GM10248 (cell line): ENCODE data around the gene RBBP4.
A peak's percentile ranks its signal among the peaks of the same experiment; 100 is the strongest.
"Not testable (repeated sequence)": the region's sequence is repeated elsewhere in the genome, so short reads cannot be mapped to it uniquely, and the experiment has no call there.

Experiments used
- CTCF ChIA-PET: fragments of 300-600 bp; sonication (Branson Sonifier 250); formaldehyde crosslinking; extraction: SDS; loops from one replicate; lab custom pipeline; 2021; ENCODE audit warnings: antibody characterized with exemption; lab: Yijun Ruan, JAX
- POLR2A ChIA-PET: fragments of 350-650 bp; sonication (Branson Sonifier 250); formaldehyde crosslinking; extraction: SDS; loops from one replicate; lab custom pipeline; 2020; ENCODE audit warnings: antibody characterized with exemption; lab: Yijun Ruan, JAX
- DNase-seq: peaks from one replicate; pipeline ENCODE4 v3.0.0; 2012; ENCODE audit errors: extremely low spot score
- CTCF ChIP-seq: IDR thresholded peaks from 2 replicates; pipeline ENCODE4 v1.5.1; 2012; ENCODE audit warnings: mild to moderate bottlenecking, low read depth; ENCODE audit errors: extremely low read depth, missing control alignments, control extremely low read depth

The RBBP4 gene

GRCh38 chr1:32709476-32709875 is 58.5 kb downstream of the RBBP4 start:
- no peak for DNase-seq
- ChIA-PET POLR2A (no interaction called here), CTCF (interaction anchor here (1.0 to 1.9 kb wide), 6 partner anchors 11 to 188 kb away, joined by 3 to 6 read pairs (median 4); no protein-coding TSS in a partner anchor)
- TF ChIP-seq CTCF: no peak

GRCh38 chr1:32711221-32711620 is 60.2 kb downstream of the RBBP4 start:
- POLR2A ChIA-PET, DNase-seq: not testable (repeated sequence)
- CTCF ChIA-PET: interaction anchor here (1.0 to 5.3 kb wide), 24 partner anchors 8 to 377 kb away, joined by 3 to 104 read pairs (median 8); partner anchors contain the start of genes RBBP4 and SYNC

- TF ChIP-seq CTCF: no peak
- ChIA-PET CTCF (interaction anchor here (0.6 to 5.3 kb wide), 34 partner anchors 9 to 311 kb away, joined by 3 to 104 read pairs (median 7); partner anchors contain the start of genes SYNC and YARS1), POLR2A (interaction anchor here (1.1 kb wide), 1 partner anchor 59 kb away, joined by 3 read pairs; no protein-coding TSS in a partner anchor)
- no peak for DNase-seq
These were observed 62.1 kb downstream of the RBBP4 start for GRCh38 chr1:32713081-32713480.

GRCh38 chr1:32714277-32714676 is 63.3 kb downstream of the RBBP4 start:
- POLR2A ChIA-PET: no interaction called here
- CTCF ChIA-PET: interaction anchor here (1.1 to 5.3 kb wide), 4 partner anchors 14 to 194 kb away, joined by 3 to 104 read pairs (median 36); no protein-coding TSS in a partner anchor
- DNase-seq: no peak
- TF ChIP-seq CTCF: no peak

- no peak for TF ChIP-seq CTCF
- DNase-seq: no peak
- CTCF ChIA-PET: interaction anchor here (1.0 to 2.5 kb wide), 4 partner anchors 10 to 197 kb away, joined by 3 to 9 read pairs (median 4); no protein-coding TSS in a partner anchor
- POLR2A ChIA-PET: interaction anchor here (0.5 to 1.3 kb wide), 2 partner anchors 65 to 195 kb away, joined by 4 read pairs; partner anchors contain the start of genes RBBP4 and ZBTB8OS
These were observed 64.9 kb downstream of the RBBP4 start for GRCh38 chr1:32715901-32716311.

- DNase-seq: peak; percentile 83
- TF ChIP-seq CTCF: no peak
- ChIA-PET POLR2A (interaction anchor here (0.5 to 1.3 kb wide), 2 partner anchors 66 to 196 kb away, joined by 4 read pairs; partner anchors contain the start of genes RBBP4 and ZBTB8OS), CTCF (interaction anchor here (1.0 to 2.5 kb wide), 4 partner anchors 11 to 198 kb away, joined by 3 to 9 read pairs (median 4); no protein-coding TSS in a partner anchor)
These were observed 65.5 kb downstream of the RBBP4 start for GRCh38 chr1:32716312-32717148.
